IMR-90 (cell line): Measurements from ENCODE around the gene APOL3. TPM values are rescaled to one million over a fixed set of nuclear protein-coding genes. Genes with fewer than 3 reads are reported as not detected.

Source experiments
- ATAC-seq: fragments of 200-7000 bp; cut with Tn5 transposase; 2 replicates; pipeline ENCODE4 v1.9.1; 2020; ENCODE audit warnings: low read depth, mild to moderate bottlenecking, moderate library complexity
- BruUV-seq: library from RNA; stranded (reverse); fragments of 400-500 nt; replicated peaks from 2 replicates; lab custom pipeline; 2021; lab: Mats Ljungman, UMichigan
- CTCF ChIA-PET: fragments of 300-600 bp; formaldehyde crosslinking; extraction: SDS; loops from one replicate; lab custom pipeline; 2021; ENCODE audit warnings: antibody characterized with exemption; lab: Yijun Ruan, JAX
- POLR2A ChIA-PET: fragments of 300-600 bp; sonication (Branson Sonifier 250); formaldehyde crosslinking; loops from one replicate; lab custom pipeline; 2022; ENCODE audit warnings: antibody characterized with exemption; ENCODE audit not compliant: unreplicated experiment; lab: Charles Lee
- DNase-seq: peaks from one replicate; pipeline ENCODE4 v3.0.0; 2013
- H2AFZ ChIP-seq: replicated peaks from 2 replicates; pipeline ENCODE3; 2013; ENCODE audit warnings: low read length, mild to moderate bottlenecking; ENCODE audit not compliant: poor library complexity
- H2AK5ac ChIP-seq: 2 replicates; pipeline ENCODE4 v1.6.1; 2013; ENCODE audit warnings: low read depth, low read length, inconsistent platforms
- H2AK9ac ChIP-seq: replicated peaks from 2 replicates; pipeline ENCODE3; 2013; ENCODE audit warnings: mild to moderate bottlenecking, low read depth, low read length, moderate library complexity; ENCODE audit not compliant: poor library complexity
- H2BK120ac ChIP-seq: 2 replicates; pipeline ENCODE4 v1.6.1; 2013; ENCODE audit warnings: low read depth, low read length, inconsistent platforms
- H2BK15ac ChIP-seq: 3 replicates; pipeline ENCODE4 v1.6.1; 2013; ENCODE audit warnings: low read depth, low read length, inconsistent platforms
- H2BK20ac ChIP-seq: 2 replicates; pipeline ENCODE4 v1.6.1; 2013; ENCODE audit warnings: low read depth, mild to moderate bottlenecking, inconsistent platforms, low read length, moderate library complexity
- H2BK5ac ChIP-seq: 2 replicates; pipeline ENCODE4 v1.6.1; 2013; ENCODE audit warnings: mild to moderate bottlenecking, low read depth, low read length, inconsistent platforms; ENCODE audit not compliant: poor library complexity, severe bottlenecking
- H3K14ac ChIP-seq: replicated peaks from 2 replicates; pipeline ENCODE4 v1.6.1; 2013; ENCODE audit warnings: low read depth, low read length, inconsistent platforms
- H3K18ac ChIP-seq: 2 replicates; pipeline ENCODE4 v1.6.1; 2013; ENCODE audit warnings: low read depth, low read length, control low read depth
- H3K23ac ChIP-seq: 2 replicates; pipeline ENCODE4 v1.6.1; 2013; ENCODE audit warnings: low read depth, low read length, inconsistent platforms
- H3K27ac ChIP-seq: 2 replicates; pipeline ENCODE4 v1.5.1; 2013; ENCODE audit warnings: mild to moderate bottlenecking, control low read depth, low read length; ENCODE audit not compliant: insufficient read depth
- H3K27me3 ChIP-seq: 2 replicates; pipeline ENCODE4 v1.6.1; 2013; ENCODE audit warnings: low read length; ENCODE audit not compliant: control insufficient read depth, insufficient read depth
- H3K36me3 ChIP-seq: 2 replicates; pipeline ENCODE4 v1.6.1; 2013; ENCODE audit warnings: low read length, mixed read lengths; ENCODE audit not compliant: control insufficient read depth, insufficient read depth
- H3K4ac ChIP-seq: 2 replicates; pipeline ENCODE4 v1.6.1; 2013; ENCODE audit warnings: low read depth, low read length, inconsistent platforms
- H3K4me1 ChIP-seq: 2 replicates; pipeline ENCODE4 v1.6.1; 2013; ENCODE audit warnings: low read length, mixed read lengths; ENCODE audit not compliant: control insufficient read depth, insufficient read depth
- H3K4me2 ChIP-seq: 2 replicates; pipeline ENCODE4 v1.6.1; 2013; ENCODE audit warnings: low read depth, mild to moderate bottlenecking, control low read depth, low read length, moderate library complexity
- H3K4me3 ChIP-seq: 2 replicates; pipeline ENCODE4 v1.5.1; 2013; ENCODE audit warnings: low read depth, mild to moderate bottlenecking, control low read depth, low read length, moderate library complexity; ENCODE audit not compliant: insufficient read depth
- H3K56ac ChIP-seq: 2 replicates; pipeline ENCODE4 v1.6.1; 2013; ENCODE audit warnings: low read length, inconsistent platforms; ENCODE audit not compliant: insufficient read depth; ENCODE audit errors: extremely low read depth
- H3K79me1 ChIP-seq, 2 experiments: 2 replicates each; pipeline ENCODE4 v1.6.1; 2013; ENCODE audit warnings: low read length in 2 of 2, inconsistent platforms in 1 of 2, low read depth in 1 of 2
- H3K9ac ChIP-seq: 2 replicates; pipeline ENCODE4 v1.6.1; 2013; ENCODE audit warnings: low read depth, low read length, control low read depth
- H3K9me1 ChIP-seq: 2 replicates; pipeline ENCODE4 v1.6.1; 2013; ENCODE audit warnings: low read length, inconsistent platforms; ENCODE audit not compliant: insufficient read depth
- H3K9me3 ChIP-seq: 2 replicates; pipeline ENCODE4 v1.6.1; 2013; ENCODE audit warnings: low read length; ENCODE audit not compliant: control insufficient read depth, insufficient read depth
- H4K20me1 ChIP-seq: 2 replicates; pipeline ENCODE4 v1.6.1; 2013; ENCODE audit warnings: low read length, inconsistent platforms; ENCODE audit not compliant: insufficient read depth
- H4K5ac ChIP-seq: 2 replicates; pipeline ENCODE4 v1.6.1; 2013; ENCODE audit warnings: mild to moderate bottlenecking, low read depth, low read length, control low read depth
- H4K8ac ChIP-seq, 2 experiments: 2 replicates each; pipeline ENCODE4 v1.6.1; 2013; ENCODE audit warnings: low read depth in 2 of 2, low read length in 2 of 2, control low read depth in 1 of 2, inconsistent platforms in 1 of 2
- H4K91ac ChIP-seq: 2 replicates; pipeline ENCODE4 v1.6.1; 2013; ENCODE audit warnings: low read depth, low read length, inconsistent platforms; ENCODE audit not compliant: insufficient read depth
- CHD1 ChIP-seq: IDR thresholded peaks from 2 replicates; pipeline ENCODE4 v1.6.1; 2012; ENCODE audit warnings: low read depth, low read length, improper control_type of control experiment
- CTCF ChIP-seq: conservative IDR thresholded peaks from 2 replicates; pipeline ENCODE4 v1.5.1; 2012; ENCODE audit warnings: mild to moderate bottlenecking, low read depth, low read length, improper control_type of control experiment
- NFE2L2 ChIP-seq: fragments of 150-350 bp; IDR thresholded peaks from 2 replicates; pipeline ENCODE4 v1.6.1; 2016; ENCODE audit warnings: low read depth, mild to moderate bottlenecking, low read length
- WGBS, 2 experiments: methylation state at CpG; one replicate each; pipeline versions ENCODE4 v1.1.5 to v1.1.7; 2013; ENCODE audit warnings: missing lambda C conversion rate in 2 of 2; ENCODE audit not compliant: insufficient read length in 1 of 2; ENCODE audit errors: extremely low coverage in 2 of 2; 5-methylcytosine and 5-hydroxymethylcytosine counted together
- dilution Hi-C: fragments of 300-500 bp; cut with HindIII; formaldehyde crosslinking; loops from one replicate; pipeline ENCODE4 v1.14.3; 2018; ENCODE audit warnings: low sequenced_read_pairs; ENCODE audit not compliant: unreplicated experiment
- in situ Hi-C: fragments of 300-500 bp; cut with MboI; formaldehyde crosslinking; loops from 3 replicates; pipeline ENCODE4 v1.14.3; 2019; ENCODE audit warnings: low sequenced_read_pairs, inconsistent platforms, mixed read lengths
- intact Hi-C: fragments of 100-400 bp; cut with micrococcal nuclease; formaldehyde crosslinking; loops from 2 replicates; pipeline ENCODE4 v1.10.0; 2022
- polyA plus RNA-seq, 3 experiments: library from polyadenylated mRNA; depleted of rRNA; stranded (reverse); fragments of >200 nt; gene quantifications; 2 replicates each; pipeline ENCODE4 v1.2.3, GENCODE V29; 2012; ENCODE audit warnings: low replicate concordance in 1 of 3
- total RNA-seq: library from RNA; depleted of rRNA; stranded (reverse); fragments of >200 nt; gene quantifications from 2 replicates; pipeline ENCODE4 v1.2.3, GENCODE V29; 2012

The APOL3 gene
- total and polyA plus RNA-seq, 2 of the 4 experiments (the other 2 are of a cell fraction) = 1.4 to 2.3 TPM

- no peak overlapping the region for H3K9ac ChIP-seq
- H4K5ac ChIP-seq = no peak overlapping the region
- no peak overlapping the region for H3K4ac ChIP-seq
- H3K4me3 ChIP-seq = no peak overlapping the region
- no peak overlapping the region for H3K56ac ChIP-seq
- DNase-seq (no peak), ATAC-seq (no peak)
- no peak overlapping the region for H2BK120ac ChIP-seq
- no peak overlapping the region for H2AFZ ChIP-seq
- no peak overlapping the region for H4K8ac ChIP-seq
- no peak overlapping the region for H3K4me2 ChIP-seq
- dilution Hi-C loops = no loop called here
- POLR2A ChIA-PET = no interaction called here
- in situ Hi-C loops = loop anchor here (10.0 kb wide), 1 partner anchor 291 kb away; the partner anchor contains the start of gene TXN2
- no peak overlapping the region for H4K91ac ChIP-seq
- peaks cover 0 to 8% of the 10 kb centered on the region in 2 experiments; a peak in 1 of 4 replicates for H3K79me1 ChIP-seq
- peaks cover 4% of the 10 kb centered on the region; the same call in 1 of the 2 replicates for H3K27me3 ChIP-seq
- H3K27ac ChIP-seq = no peak overlapping the region
- no peak overlapping the region for H2AK9ac ChIP-seq
- H2BK20ac ChIP-seq = no peak overlapping the region
- TF ChIP-seq CTCF (no peak), CHD1 (no peak), NFE2L2 (no peak)
- H2BK15ac ChIP-seq = no peak overlapping the region
- peaks cover 11% of the 10 kb centered on the region for H3K4me1 ChIP-seq
- H3K36me3 ChIP-seq = no peaks in the 10 kb centered on the region
- H3K9me1 ChIP-seq = peaks cover 11% of the 10 kb centered on the region
- intact Hi-C loops = no loop called here
- CTCF ChIA-PET = interaction anchor here (1.3 kb wide), 1 partner anchor 127 kb away, joined by 4 read pairs; no protein-coding TSS in a partner anchor
- H2BK5ac ChIP-seq = no peak overlapping the region
- no TSS peak for BruUV-seq
- H3K9me3 ChIP-seq = no peaks in the 10 kb centered on the region
- no peak overlapping the region for H3K14ac ChIP-seq
- H3K18ac ChIP-seq = no peak overlapping the region
- H3K23ac ChIP-seq = no peak overlapping the region
- H4K20me1 ChIP-seq = no peaks in the 10 kb centered on the region
- no peak overlapping the region for H2AK5ac ChIP-seq
- no CpG with 5 or more reads among the region's 3 CpGs for WGBS, 2 experiments
Observed at GRCh38 chr22:36193577-36193976, 33.0 kb upstream of the APOL3 start.
